AG04450 (cell line): Measurements from ENCODE around the gene MSL3B.

Source experiments
- CTCF ChIA-PET: fragments of 300-600, 350-600 bp; formaldehyde crosslinking; extraction: SDS; loops from one replicate; lab custom pipeline; 2022; ENCODE audit warnings: antibody characterized with exemption, inconsistent platforms; lab: Charles Lee
- POLR2A ChIA-PET: fragments of 350-600 bp; formaldehyde crosslinking; extraction: SDS; loops from one replicate; lab custom pipeline; 2021; ENCODE audit warnings: antibody characterized with exemption, inconsistent platforms; lab: Yijun Ruan, JAX
- DNase-seq: peaks from one replicate; pipeline ENCODE4 v3.0.0-alpha.2; 2011; ENCODE audit warnings: low read depth, low spot score
- H3K27ac ChIP-seq: one replicate; pipeline ENCODE4 v1.5.1; 2012; ENCODE audit warnings: low read depth, low read length, control low read depth
- H3K27me3 ChIP-seq: one replicate; pipeline ENCODE4 v1.6.0; 2012; ENCODE audit warnings: low read length; ENCODE audit not compliant: control insufficient read depth, insufficient read depth
- H3K4me3 ChIP-seq: 2 replicates; pipeline ENCODE4 v1.5.1; 2011; ENCODE audit warnings: mild to moderate bottlenecking, low read depth, low read length, control low read depth
- H3K9me3 ChIP-seq: 2 replicates; pipeline ENCODE4 v1.5.1; 2012; ENCODE audit warnings: low read length; ENCODE audit not compliant: control insufficient read depth, insufficient read depth
- TF ChIP-seq, protein P1 (sequence below): IDR thresholded peaks from 2 replicates; pipeline ENCODE4 v1.5.1; 2011; ENCODE audit warnings: low read depth, low read length, control low read depth, inconsistent platforms

MSL3B gene

DNA sequence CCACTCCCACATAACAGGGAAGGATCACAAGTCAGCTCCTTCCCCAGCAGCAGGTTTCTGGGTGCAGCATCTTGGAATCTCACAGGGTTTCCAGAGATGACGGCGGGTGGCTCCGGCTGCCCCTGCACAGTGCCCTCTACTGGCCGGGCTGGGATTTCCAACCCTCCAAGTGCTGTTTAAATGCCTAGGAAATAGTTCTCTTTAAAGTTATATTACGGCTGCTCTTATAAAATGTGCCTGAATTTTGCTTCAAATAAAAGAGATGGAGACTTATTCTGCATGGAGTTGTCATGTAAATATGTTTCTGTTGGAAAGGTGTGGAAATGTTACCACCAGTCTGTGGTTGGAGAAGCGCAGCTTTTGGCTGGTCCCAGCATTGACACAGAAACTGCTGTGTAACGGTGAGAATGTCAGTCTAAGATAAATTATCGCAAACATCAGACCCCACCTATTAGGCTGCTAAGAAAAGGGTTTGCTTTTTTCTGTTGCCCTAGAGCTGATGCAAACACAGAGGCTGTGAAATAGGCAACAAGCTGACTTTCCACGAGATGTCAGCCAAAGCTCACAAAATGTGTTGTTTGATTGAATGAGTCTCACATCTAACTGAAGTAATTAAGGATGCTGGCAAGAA is 10.6 kb downstream of the MSL3B start:
- Histone ChIP-seq H3K4me3 (no peak overlapping the region), H3K27ac (no peak overlapping the region), H3K27me3 (no peaks in the 10 kb centered on the region), H3K9me3 (peaks cover 3% of the 10 kb centered on the region; the same call in 1 of the 2 replicates)
- TF ChIP-seq, protein P1, sequence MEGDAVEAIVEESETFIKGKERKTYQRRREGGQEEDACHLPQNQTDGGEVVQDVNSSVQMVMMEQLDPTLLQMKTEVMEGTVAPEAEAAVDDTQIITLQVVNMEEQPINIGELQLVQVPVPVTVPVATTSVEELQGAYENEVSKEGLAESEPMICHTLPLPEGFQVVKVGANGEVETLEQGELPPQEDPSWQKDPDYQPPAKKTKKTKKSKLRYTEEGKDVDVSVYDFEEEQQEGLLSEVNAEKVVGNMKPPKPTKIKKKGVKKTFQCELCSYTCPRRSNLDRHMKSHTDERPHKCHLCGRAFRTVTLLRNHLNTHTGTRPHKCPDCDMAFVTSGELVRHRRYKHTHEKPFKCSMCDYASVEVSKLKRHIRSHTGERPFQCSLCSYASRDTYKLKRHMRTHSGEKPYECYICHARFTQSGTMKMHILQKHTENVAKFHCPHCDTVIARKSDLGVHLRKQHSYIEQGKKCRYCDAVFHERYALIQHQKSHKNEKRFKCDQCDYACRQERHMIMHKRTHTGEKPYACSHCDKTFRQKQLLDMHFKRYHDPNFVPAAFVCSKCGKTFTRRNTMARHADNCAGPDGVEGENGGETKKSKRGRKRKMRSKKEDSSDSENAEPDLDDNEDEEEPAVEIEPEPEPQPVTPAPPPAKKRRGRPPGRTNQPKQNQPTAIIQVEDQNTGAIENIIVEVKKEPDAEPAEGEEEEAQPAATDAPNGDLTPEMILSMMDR: peak; percentile 53
- ChIA-PET POLR2A (no interaction called here), CTCF (interaction anchor here (0.6 to 2.5 kb wide), 8 partner anchors 8 to 60 kb away, joined by 3 to 13 read pairs (median 4); partner anchors contain the start of genes MSL3B and TRPM8)
- no peak for DNase-seq

DNA sequence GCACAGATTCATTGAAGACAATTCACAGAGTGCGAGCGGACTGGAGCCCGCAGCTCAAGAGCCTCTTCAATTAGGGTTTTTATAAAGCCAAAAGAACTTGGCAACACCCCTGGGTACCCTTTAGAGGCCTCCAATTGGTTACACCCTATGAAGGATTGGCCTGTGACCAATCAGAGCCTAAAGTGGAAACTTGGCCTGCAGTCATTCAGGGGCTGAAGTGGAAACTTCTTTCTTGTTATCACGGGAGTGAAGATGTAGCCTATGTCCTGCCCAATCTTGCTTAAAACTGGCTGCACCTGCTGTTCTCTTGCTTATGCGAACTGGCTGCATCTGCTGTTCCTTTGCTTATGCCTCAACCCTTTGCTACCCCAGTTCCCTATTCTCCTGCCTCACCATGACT is 12.0 kb downstream of the MSL3B start:
- CTCF ChIA-PET: interaction anchor here (2.0 to 2.5 kb wide), 3 partner anchors 11 to 18 kb away, joined by 6 to 13 read pairs (median 11); partner anchors contain the start of gene MSL3B

DNA sequence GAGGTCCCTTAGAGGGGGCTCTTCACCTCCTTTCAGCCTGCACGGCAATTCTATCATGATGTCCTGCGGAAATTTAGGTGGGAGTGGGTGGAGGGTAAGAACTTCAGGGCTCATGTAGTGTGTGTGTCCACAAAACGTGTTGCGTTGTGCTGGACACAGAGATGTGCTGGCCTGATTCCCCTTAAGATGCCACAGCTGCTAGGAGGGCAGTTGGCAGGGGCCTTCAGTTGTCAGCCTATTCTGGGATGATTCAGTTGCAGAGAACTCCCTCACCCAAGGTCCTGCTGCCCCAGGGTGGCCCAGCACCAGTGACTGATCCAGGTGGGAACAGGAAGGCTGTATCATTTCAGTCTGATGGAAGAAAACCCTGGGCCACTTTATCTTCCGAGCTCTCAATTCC is 12.8 kb downstream of the MSL3B start:
- DNase-seq: no peak
- Histone ChIP-seq H3K27ac (no peak overlapping the region), H3K4me3 (no peak overlapping the region), H3K27me3 (no peaks in the 10 kb centered on the region), H3K9me3 (peaks cover 3% of the 10 kb centered on the region; the same call in 1 of the 2 replicates)
- TF ChIP-seq, protein P1: no peak
- ChIA-PET POLR2A (interaction anchor here (0.8 kb wide), 1 partner anchor 12 kb away, joined by 4 read pairs; no protein-coding TSS in a partner anchor), CTCF (no interaction called here)

More for the DNA sequence above, 12.0 kb downstream of the MSL3B start:
- no peak for DNase-seq
- POLR2A ChIA-PET: no interaction called here
- Histone ChIP-seq H3K4me3 (no peak overlapping the region), H3K27ac (no peak overlapping the region), H3K27me3 (no peaks in the 10 kb centered on the region), H3K9me3 (peaks cover 3% of the 10 kb centered on the region; the same call in 1 of the 2 replicates)
- TF ChIP-seq, protein P1: no peak

DNA sequence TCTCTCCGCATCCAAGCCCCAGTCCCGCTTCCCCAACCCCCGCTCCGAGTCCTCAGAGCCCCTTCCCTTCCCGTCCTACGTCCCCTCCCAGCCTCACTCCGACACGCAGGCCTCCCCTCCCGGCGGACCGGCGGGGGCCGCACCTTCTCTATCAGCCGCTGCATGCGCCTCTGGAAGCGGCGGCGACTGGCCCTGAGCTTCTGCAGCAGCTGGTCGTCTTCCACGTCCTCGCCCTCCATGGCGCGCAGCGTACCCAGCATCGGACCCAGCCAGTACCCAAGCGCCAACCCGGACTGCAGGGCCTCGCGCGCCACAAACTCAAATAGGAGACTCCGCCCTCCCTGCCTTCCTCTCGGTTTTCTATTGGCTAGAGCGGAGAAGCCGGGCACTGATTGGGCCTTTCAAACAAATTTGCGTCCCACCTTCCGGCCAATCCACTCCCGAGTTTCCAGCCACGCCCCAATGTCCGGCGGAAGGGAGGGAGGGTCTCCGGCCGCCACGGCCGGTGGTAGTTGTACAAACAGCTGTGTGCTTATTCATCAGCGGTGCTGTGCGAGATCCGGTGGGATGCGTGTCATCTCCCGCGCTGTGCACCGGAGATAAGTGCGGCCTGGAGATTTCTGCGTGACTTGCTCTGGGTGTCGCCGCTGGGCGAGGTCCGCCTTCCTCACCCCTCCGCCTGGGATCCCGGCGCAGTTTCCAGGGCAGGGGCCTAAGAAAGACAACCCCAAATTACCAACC is 13.8 kb downstream of the MSL3B start, which contains the start of gene HJURP:
Gene HJURP (minus strand): TSS at position 295 of the 741 bp plus-strand sequence. CDS start 35 bp downstream, at position 260.
- TF ChIP-seq, protein P1: no peak
- no peaks in the 10 kb centered on the region for H3K27me3 ChIP-seq
- peak within 1 kb of the TSS; percentile 83 for H3K4me3 ChIP-seq
- ChIA-PET POLR2A (interaction anchor here (0.7 to 0.8 kb wide), 2 partner anchors 11 to 20 kb away, joined by 3 to 4 read pairs; no protein-coding TSS in a partner anchor), CTCF (no interaction called here)
- DNase-seq: peak; percentile 89
- peaks cover 3% of the 10 kb centered on the region; the same call in 1 of the 2 replicates for H3K9me3 ChIP-seq
- H3K27ac ChIP-seq: peak within 1 kb of the TSS; percentile 87
